Mucosa of descending colon (tissue), 3 donors: ENCODE measurements around the gene MBNL2. TPM values are rescaled to one million over a fixed set of nuclear protein-coding genes. Genes with fewer than 3 reads are reported as not detected.

ENCODE experiments used
- ATAC-seq: fragments of 200-7000 bp; cut with Tn5 transposase; one replicate; pipeline ENCODE4 v1.9.1; 2020; ENCODE audit warnings: mild to moderate bottlenecking, moderate library complexity
- DNase-seq, 3 donors: peaks; one replicate each; pipeline ENCODE4 v3.0.0-alpha.2; 2020
- H3K36me3 ChIP-seq: fragments of 200-600 bp; one replicate; pipeline ENCODE4 v1.8.0; 2021; ENCODE audit warnings: low read depth, mild to moderate bottlenecking
- H3K4me1 ChIP-seq: fragments of 200-600 bp; one replicate; pipeline ENCODE4 v1.8.0; 2021; ENCODE audit warnings: low read depth, mild to moderate bottlenecking
- H3K4me3 ChIP-seq: fragments of 200-600 bp; one replicate; pipeline ENCODE4 v1.8.0; 2021; ENCODE audit warnings: mild to moderate bottlenecking
- H3K9me3 ChIP-seq: fragments of 200-600 bp; one replicate; pipeline ENCODE4 v1.8.0; 2021; ENCODE audit warnings: mild to moderate bottlenecking
- CTCF ChIP-seq: fragments of 200-600 bp; IDR thresholded peaks from one replicate; pipeline ENCODE4 v1.8.0; 2022; ENCODE audit warnings: antibody characterized with exemption, mild to moderate bottlenecking
- intact Hi-C, 2 donors: fragments of 100-400 bp; cut with DNase I in 1 of 2; cut with micrococcal nuclease in 1 of 2; formaldehyde crosslinking; loops; one replicate each; pipeline versions ENCODE4 v1.11.0 to v1.11.1; 2022; cut with DNase I, micrococcal nuclease
- total RNA-seq, 3 donors: library from RNA; stranded (reverse); fragmentation: NEBNext Ultra II Directional in 2 of 3; extraction: Animal tissue kit (Norgen Biotek cat#: 25700) in 2 of 3; gene quantifications; one replicate each; pipeline versions ENCODE4 v1.2.1 to v1.2.4, GENCODE V29; 2021 to 2023
- donor health status: DM: no; HTN: no; CAD: no; lungs with moderate emphysema.
- donor health status: DM: no; HTN: no; CAD: no.
- donor health status: DM: no; HTN: yes; CAD: no.

The MBNL2 gene
- total RNA-seq, 3 donors from 2014 or later, result 41.0 to 75.1 (median 47.2) TPM

DNA sequence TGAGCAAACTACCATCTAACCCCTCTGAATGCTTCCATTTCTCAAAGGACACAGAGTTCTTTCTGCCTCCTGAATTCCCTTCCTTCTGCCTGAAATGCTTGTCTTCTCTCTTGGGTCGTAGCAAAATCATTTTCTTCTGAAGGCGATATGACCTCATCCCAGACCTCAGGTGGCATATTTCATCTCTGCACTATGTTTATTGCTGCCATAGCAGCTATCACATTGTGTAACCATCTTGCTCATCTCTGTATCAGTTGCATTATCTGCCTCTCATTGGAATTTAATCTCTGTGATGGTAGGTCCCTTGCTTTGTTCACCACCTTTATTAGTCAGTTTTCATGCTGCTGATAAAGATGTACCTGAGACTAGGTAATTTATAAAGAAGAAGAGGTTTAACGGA, 179.3 kb downstream of the MBNL2 start:
- no peak overlapping the region for H3K4me3 ChIP-seq
- ATAC-seq, result no peak
- no peak for TF ChIP-seq CTCF
- no peaks in the 10 kb centered on the region for H3K36me3 ChIP-seq
- intact Hi-C loops, result no loop called here
- H3K9me3 ChIP-seq, result no peaks in the 10 kb centered on the region
- DNase-seq, result no peak
- H3K4me1 ChIP-seq, result no peaks in the 10 kb centered on the region

GRCh38 chr13:97403893-97404750, 182.0 kb downstream of the MBNL2 start:
- no peaks in the 10 kb centered on the region for H3K4me1 ChIP-seq
- DNase-seq (no peak), ATAC-seq (peak; percentile 46)
- no peaks in the 10 kb centered on the region for H3K36me3 ChIP-seq
- no peaks in the 10 kb centered on the region for H3K9me3 ChIP-seq
- intact Hi-C loops, result no loop called here
- H3K4me3 ChIP-seq, result no peak overlapping the region
- TF ChIP-seq CTCF, result no peak

DNA sequence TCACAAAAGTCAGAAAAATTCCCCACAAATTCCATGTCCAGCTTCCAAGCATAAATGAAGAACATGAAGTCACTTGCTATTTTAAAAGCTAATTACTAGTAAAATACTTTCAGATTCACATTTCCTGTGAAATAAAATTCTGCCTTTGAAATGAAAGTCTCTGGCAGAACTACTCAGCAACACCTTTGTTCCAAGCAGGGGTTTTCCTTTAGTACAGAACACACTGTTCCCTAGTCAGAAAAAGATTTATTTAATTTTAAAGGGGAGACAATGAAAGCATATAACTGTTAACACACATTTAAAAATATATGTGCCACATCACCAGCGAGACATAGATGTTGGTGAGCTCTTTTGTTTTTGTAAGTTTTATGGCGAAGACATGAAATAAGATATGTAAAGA, 185.4 kb downstream of the MBNL2 start:
- intact Hi-C loops, result no loop called here

GRCh38 chr13:97408938-97409337, 186.8 kb downstream of the MBNL2 start:
- DNase-seq (no peak), ATAC-seq (no peak)
- H3K4me1 ChIP-seq, result no peaks in the 10 kb centered on the region
- no peak for TF ChIP-seq CTCF
- H3K36me3 ChIP-seq, result no peaks in the 10 kb centered on the region
- no peaks in the 10 kb centered on the region for H3K9me3 ChIP-seq
- intact Hi-C loops, result no loop called here
- H3K4me3 ChIP-seq, result no peak overlapping the region

More for the DNA sequence above, 185.4 kb downstream of the MBNL2 start:
- no peak for TF ChIP-seq CTCF
- DNase-seq (no peak), ATAC-seq (no peak)
- Histone ChIP-seq H3K4me3 (no peak overlapping the region), H3K36me3 (no peaks in the 10 kb centered on the region), H3K9me3 (no peaks in the 10 kb centered on the region), H3K4me1 (no peaks in the 10 kb centered on the region)

DNA sequence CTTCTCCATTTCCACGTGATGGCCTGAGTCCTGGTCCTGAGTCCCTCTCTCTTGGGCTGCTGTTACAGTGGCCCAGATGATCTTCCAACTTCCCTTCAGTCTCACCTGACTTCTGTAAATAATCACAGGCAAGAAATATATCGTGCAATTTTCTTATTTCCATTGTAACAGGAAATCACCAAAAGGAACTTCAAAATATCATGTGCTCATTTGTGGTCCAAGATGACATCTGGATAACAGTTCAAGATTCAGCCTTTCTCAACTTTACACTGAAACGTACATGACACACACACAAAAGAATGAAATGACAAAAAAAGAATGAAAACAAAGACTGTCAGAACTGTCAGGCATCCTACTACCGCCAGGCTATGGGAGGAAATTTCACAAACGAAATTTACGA, 189.9 kb downstream of the MBNL2 start:
- no peak overlapping the region for H3K4me3 ChIP-seq
- TF ChIP-seq CTCF, result no peak
- intact Hi-C loops, result no loop called here
- no peak for DNase-seq
- H3K9me3 ChIP-seq, result no peaks in the 10 kb centered on the region
- H3K4me1 ChIP-seq, result no peaks in the 10 kb centered on the region
- no peaks in the 10 kb centered on the region for H3K36me3 ChIP-seq
- no peak for ATAC-seq
